Hepatocyte (in vitro differentiated cells): Measurements from ENCODE around the gene ABCG2.

Experiments
- EZH2 ChIP-seq: fragments of 200-600 bp; sonication (generic); IDR thresholded peaks from 2 replicates; pipeline ENCODE4 v1.6.1; 2016; ENCODE audit warnings: antibody characterized with exemption, mild to moderate bottlenecking, borderline replicate concordance
- EZH2phosphoT487 ChIP-seq: fragments of 200-600 bp; sonication (generic); IDR thresholded peaks from one replicate; pipeline ENCODE4 v1.6.1; 2018; ENCODE audit warnings: antibody characterized with exemption, mild to moderate bottlenecking, low read depth, moderate library complexity; ENCODE audit not compliant: unreplicated experiment, severe bottlenecking
- TF ChIP-seq, protein P1 (sequence below): fragments of 200-600 bp; sonication (generic); IDR thresholded peaks from 2 replicates; pipeline ENCODE4 v1.5.1; 2016; ENCODE audit warnings: antibody characterized with exemption, mild to moderate bottlenecking; ENCODE audit not compliant: poor library complexity

DNA sequence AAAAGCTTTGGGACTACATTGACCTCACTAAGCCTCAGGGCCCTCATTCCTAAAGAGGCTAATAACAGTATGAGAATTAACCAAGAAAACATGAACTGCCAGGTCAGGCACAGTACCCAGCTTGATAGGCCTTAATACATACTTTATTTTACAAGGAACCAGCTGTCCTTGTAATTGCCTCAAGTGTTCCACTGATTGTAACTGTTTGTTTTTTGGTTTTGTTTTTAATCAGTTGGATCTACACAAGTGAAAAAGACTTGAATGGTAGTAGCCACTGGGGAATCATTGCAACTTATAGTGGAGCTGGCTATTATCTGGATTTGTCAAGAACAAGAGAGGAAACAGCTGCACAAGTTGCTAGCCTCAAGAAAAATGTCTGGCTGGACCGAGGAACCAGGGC, 115.4 kb downstream of the ABCG2 start:
- TF ChIP-seq, protein P1, sequence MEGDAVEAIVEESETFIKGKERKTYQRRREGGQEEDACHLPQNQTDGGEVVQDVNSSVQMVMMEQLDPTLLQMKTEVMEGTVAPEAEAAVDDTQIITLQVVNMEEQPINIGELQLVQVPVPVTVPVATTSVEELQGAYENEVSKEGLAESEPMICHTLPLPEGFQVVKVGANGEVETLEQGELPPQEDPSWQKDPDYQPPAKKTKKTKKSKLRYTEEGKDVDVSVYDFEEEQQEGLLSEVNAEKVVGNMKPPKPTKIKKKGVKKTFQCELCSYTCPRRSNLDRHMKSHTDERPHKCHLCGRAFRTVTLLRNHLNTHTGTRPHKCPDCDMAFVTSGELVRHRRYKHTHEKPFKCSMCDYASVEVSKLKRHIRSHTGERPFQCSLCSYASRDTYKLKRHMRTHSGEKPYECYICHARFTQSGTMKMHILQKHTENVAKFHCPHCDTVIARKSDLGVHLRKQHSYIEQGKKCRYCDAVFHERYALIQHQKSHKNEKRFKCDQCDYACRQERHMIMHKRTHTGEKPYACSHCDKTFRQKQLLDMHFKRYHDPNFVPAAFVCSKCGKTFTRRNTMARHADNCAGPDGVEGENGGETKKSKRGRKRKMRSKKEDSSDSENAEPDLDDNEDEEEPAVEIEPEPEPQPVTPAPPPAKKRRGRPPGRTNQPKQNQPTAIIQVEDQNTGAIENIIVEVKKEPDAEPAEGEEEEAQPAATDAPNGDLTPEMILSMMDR = no peak
- TF ChIP-seq EZH2 (no peak), EZH2phosphoT487 (no peak)
